NCI-H2107 treated with DMSO at 0.1 percent for 48 hours (cell line): ENCODE data around the gene NLN.
"Not testable (repeated sequence)": the region's sequence is repeated elsewhere in the genome, so short reads cannot be mapped to it uniquely, and the experiment has no call there.

Experiments used
- DNase-seq: peaks from one replicate; lab custom pipeline; 2025; ENCODE audit not compliant: unreplicated experiment; lab: John Stamatoyannopoulos, UW

The NLN gene

DNA sequence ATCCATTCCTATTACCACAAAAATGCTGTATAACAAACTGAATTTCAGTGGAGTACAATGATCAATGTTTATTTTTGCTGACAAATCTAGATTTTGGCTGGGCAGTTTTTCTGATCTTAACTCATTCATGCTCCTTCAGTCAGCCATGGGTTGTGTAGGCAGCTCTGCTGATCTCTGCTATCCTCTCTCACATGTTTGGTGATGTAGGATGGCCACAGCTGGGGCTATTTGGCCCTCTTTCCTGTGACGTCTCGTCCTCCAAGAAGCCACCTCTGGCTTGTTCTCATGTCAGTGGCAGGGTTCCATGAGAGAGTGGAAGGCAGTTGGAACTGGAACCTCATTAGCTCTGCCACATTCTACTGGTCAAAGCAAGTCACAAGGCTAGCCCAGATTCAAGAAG, 8.9 kb downstream of the NLN start:
- DNase-seq = no peak

DNA sequence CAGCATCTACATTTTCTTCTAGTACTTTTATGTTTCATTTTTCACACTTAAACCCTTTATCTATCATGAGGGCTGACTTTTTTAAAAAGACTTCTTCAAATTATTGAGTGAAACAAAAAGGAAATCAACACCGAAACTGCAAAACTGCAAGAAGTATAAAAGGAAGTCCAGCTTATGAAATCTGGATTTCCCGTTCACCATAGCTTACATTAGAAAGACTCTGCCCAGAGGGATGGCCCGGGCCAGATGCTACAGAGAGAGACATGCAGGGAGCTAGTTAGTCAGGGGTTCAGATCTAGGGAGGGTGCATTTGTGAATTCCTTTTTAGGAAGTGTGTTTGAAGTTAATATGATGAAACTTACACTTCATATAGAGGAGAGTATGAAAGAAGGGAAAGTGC, 10.0 kb downstream of the NLN start:
- DNase-seq = not testable (repeated sequence)

DNA sequence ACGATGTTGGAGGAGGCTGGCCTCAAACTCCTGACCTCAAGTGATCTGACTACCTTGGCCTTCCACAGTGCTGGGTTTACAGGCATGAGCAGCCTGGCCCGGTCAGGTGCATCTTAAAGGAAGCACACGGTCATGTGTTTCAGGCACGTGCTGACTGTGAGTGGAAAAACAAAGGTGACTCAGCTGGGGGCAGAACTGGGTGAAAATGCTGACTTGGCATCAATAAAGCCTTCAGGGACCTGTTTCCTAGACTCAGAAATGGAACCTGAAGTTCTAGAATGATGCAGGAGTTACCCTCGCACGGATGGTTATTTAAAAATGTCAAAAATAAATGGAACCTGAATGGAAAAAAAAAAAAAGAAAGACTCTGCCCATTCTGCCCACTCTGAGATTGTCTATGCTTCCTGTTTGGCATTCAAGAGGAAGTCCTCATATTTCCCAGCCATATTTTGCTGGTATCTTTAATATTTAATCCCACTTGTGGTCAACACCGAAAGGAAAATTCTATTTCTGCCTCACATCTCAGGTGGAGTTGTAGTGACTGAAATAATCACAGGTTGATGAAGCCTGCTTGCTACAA, 12.3 kb downstream of the NLN start:
- not testable (repeated sequence) for DNase-seq

DNA sequence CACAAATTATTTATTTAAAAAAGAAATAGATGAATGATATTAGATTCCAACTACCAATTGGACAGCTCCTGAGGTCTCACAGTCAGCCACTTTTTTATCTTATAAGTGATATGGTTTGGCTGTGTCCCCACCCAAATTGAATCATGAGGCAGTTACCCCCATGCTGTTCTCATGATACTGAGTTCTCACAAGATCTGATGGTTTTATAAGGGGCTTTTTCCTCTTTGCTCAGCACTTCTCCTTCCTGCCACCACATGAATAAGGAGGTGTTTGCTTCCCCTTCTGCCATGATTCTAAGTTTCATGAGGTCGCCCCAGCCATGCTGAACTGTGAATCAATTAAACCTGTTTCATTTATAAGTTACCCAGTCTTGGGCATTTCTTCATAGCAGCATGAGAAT, 12.9 kb downstream of the NLN start:
- DNase-seq = no peak

DNA sequence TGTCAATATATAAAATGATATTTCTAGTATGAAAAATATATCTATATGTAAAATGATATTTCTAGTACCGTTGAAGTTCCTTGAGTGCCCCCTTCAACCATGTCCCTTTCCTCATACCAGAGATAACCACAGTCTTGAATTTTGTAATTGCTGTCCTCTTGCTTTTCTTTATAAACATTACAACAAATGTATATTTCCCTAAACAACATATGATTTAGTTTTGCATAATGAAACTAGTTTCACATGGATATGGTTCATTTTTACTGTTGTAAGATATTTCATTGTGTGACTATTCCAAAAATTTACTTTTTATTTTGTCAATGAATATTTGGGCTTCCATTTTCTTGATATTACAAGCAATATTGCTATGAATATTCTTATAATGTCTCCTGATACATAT, 14.0 kb downstream of the NLN start:
- no peak for DNase-seq

DNA sequence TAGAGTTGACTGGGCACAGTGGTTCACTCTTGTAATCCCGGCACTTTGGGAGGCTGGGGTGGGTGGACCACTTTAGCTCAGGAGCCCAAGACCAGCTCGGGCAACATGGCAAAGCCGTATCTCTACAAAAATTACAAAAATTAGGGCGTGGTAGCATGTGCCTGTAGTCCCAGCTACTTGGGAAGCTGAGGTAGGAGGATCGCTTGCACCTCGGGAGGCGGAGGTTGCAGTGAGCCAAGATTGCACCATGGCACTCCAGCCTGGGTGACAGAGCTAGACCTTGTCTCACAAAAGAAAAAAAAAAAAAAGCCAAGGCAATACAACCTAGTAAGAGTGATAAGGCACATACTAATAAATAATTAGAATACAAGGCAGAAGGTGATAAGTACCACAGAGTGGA, 15.8 kb downstream of the NLN start:
- no peak for DNase-seq

DNA sequence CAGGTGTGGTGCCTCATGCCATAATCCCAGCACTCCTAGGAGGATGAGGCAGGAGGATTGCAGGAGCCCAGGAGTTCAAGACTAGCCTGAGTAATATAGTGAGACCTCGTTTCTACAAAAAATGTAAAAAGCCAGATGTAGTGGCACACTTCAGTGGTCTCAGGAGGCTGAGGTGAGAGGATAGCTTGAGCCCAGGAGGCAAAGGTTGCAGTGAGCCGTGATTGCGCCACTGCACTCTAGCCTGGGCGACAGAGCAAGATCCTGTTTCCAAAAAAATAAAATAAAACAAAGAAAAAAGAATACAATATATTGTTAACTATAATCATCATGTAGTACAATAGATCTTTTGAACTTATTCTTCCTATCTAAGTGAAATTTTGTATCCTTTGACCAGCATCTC, 16.3 kb downstream of the NLN start:
- DNase-seq = no peak

DNA sequence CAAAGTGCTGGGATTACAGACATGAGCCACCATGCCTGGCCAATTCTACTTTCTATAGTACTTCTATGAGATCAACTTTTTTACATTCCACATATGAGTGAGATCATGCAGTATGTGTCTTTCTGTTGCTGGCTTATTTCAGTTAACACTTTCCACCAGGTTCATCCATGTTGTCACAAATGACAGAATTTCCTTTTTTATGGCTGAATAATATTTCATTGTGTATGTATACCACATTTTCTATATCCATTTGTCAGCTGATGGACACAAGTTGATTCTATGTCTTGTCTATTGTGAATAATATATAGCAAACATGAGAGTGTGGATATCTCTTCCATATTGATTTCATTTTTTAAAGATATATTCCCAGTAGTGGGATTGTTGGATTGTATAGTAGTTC, 17.2 kb downstream of the NLN start:
- no peak for DNase-seq

DNA sequence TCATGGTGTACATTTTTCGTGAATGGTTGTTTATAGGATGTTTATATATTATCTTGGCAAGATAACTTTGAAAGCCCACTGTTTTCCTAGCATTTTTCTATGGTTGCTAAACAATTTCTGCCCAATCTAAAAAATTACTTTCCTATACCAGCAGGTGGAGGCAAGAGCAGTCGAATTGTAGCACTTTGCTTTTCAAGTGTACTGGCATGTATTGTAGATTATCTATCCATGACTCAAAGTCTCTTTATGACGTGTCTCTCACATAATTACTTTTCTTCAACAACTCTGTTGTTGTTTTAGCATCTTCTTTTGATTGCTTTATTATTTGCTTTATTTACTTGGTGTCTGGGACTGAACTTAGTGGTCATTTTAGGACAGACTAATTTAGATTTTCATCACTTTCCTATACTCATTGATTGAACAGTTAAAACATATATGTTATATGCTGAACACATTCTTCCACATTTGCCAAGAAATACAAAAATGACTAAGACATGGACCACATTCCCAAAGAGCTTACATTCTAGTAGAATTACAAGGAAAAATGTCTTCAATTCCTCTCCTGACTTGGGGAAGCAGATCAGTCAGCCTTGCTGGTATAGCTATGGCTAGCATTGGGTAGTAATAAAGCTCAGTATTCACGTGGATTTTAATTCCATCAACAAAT, 20.7 kb downstream of the NLN start:
- DNase-seq = no peak

DNA sequence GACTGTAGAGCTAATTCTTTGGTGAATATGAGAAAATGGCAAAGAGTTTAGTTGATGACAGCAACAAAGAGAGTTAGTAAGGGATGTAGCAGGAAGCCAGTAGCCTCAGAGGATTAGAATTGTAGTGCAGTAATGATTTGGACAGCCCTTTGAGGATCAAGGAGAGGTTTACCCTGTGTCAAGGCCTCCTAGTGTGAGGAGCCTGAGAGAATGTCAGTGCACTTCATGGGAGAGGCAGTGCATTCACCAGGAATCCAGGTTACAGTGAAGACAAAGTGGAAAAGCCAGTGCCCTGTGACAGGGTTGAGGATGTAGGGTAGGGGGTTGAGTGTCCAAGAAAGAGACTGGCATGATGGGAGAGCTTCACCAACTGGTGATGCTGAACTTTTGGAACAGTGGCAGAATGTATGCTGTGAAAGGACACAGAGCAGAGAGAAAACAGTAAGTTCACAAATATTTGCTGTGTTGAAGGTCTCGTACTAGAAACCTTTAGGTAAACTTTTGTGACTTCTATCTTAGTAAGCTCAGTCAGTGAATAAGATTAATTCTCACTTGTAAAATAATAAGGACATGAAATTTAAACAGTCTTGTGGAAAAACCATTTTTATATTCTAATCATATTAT, 27.3 kb downstream of the NLN start:
- DNase-seq = no peak

DNA sequence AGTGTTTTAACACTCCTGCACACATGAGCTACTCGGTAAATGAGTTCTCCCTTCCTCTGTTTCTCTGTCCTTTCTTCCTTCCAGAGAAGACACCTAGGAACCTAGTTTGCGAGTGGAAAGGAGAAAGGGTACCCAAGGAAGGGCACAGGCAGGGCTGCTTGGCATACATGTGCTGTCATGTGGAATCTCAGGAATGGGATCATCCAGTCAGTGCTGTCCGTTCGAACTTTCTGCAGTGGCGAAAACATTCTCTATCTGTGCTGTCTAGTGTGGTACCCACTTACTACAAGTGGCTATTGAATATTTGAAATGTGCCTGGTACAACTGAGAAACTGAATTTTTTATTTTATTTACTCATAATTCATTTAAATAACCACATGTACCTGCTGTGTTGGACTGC, 28.0 kb downstream of the NLN start:
- no peak for DNase-seq

DNA sequence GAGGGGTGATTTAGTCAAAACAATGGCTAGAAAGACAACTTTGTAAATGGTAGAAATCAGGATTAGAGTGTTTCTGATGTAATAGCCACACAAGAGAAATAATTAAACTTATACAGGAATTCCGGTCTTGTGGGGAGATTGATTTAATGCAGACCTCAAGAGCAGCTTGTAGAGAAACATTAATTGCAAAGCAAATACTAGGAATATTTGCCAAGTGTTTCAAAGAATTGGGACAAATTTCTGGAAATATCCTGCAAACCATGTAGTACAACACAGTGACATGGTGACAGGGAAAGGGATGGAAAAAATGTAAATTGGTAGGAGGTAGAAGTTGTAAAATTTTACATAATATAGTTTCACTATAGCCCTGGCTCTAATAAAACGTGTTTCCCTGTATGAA, 28.9 kb downstream of the NLN start:
- DNase-seq = no peak

DNA sequence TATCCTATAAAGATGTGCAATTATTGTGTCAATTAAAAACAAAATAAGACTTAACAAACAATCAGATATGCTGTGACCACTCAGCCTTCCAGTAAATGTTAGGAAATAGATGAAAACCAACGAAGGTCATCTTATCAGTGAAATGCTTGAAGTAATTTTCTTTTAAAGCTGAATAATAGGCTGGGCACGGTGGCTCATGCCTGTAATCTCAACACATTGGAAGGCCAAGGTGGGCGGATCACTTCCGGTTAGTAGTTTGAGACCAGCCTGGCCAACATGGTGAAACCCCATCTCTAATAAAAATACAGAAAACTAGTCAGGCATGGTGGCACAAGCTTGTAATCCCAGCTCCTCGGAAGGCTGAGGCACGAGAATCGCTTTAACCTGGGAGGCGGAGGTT, 31.2 kb downstream of the NLN start:
- no peak for DNase-seq

DNA sequence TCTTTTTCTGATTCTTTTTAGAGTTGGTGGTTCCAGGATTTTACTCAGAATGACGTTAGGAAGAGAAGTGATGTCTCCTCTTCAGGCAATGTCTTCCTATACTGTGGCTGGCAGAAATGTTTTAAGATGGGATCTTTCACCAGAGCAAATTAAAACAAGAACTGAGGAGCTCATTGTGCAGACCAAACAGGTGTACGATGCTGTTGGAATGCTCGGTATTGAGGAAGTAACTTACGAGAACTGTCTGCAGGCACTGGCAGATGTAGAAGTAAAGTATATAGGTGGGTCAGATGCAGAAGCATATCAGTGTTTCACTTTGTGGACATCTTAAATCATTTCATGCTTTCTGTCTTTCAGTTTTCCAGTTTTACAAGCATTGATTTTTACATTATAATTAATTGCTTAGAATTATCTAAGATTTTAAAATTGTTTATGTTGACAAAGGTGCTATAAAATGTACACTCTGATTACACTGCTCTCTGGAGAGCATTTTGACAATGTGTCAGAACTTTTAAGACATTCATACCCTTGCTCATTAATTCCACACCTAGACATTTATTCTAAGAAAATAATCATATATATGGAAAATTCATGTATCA, 36.6 kb downstream of the NLN start:
- DNase-seq = no peak

DNA sequence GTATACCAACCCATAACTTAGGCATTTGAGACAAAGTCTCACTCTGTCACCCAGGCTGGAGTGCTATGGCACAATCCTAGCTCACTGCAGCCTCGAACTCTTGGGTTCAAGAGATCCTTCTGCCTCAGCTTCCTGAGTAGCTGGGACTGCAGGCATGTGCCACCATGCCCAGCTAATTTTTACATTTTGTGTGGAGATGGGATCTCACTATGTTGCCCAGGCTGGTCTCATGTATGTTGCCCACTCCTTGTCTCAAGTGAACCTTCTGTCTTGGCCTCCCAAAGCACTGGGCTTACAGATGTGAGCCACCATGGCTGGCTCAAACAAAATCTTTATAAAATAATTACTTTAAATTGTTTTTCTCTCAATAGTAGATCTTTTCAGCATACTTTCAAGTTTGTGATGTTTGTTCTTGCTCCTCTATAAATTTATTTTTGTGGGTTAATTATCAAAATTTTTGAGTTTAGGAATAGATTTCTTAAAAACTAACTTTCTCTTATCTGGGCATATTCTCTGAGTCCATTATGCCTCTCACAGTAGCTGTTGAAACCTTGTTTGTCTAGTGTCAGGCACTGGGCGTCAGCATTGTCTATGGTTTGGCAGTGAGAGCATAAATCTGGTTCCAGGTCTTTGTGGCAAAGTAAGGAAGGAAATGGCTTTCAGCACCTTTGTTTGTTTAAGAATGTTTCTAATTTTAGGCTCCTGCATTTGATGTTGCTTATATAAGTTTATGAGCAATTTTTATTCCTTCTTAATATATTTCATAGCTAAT, 38.7 kb downstream of the NLN start:
- DNase-seq = no peak

DNA sequence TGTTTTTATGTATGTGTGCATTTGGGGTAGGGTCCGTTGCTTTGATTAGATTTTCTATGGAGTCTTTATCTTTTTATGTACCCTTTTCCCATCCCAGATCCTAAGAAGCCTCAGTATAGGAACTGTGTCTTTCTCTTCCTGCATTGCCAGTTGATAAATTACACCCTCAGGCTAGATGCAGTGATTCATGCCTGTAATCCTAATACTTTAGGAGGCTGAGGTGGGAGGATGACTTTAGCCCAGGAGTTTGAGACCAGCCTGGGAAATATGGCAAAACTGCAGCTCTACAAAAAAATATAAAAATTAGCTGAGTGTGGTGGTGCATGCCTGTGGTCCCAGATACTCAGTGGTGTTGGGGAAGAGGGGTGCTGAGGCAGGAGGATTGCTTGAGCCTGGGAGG, 40.2 kb downstream of the NLN start:
- no peak for DNase-seq

DNA sequence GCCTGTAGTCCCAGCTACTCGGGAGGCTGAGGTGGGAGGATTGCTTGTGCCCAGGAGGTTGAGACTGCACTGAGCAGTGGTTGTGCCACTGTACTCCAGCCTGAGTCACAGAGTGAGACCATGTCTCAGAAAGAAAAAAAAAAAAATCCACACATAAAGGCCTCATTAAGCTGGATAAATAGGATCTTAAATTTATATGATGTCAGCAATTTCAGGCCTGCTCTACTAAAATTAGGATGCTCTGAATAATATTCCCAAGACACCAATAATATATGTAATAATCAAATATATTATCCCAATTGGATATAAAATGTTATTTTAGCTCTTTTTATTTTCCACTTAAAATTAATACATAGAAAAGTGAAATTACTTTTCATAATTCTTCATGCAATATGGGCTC, 43.6 kb downstream of the NLN start:
- no peak for DNase-seq

DNA sequence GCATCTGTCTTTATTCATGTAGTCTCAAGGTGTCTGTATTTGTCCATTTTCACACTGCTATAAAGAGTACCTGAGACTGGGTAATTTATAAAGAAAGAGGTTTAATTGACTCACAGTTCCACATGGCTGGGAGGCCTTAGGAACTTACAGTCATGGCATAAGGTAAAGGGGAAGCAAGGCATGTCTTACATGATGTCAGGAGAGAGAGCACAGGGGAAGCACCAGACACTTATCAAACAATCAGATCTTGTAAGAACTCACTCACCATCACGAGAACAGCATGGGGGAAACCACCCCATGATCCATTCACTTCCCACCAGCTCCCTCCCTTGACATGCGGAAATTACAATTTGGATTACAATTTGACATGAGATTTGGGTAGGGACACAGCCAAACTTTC, 44.2 kb downstream of the NLN start:
- no peak for DNase-seq

DNA sequence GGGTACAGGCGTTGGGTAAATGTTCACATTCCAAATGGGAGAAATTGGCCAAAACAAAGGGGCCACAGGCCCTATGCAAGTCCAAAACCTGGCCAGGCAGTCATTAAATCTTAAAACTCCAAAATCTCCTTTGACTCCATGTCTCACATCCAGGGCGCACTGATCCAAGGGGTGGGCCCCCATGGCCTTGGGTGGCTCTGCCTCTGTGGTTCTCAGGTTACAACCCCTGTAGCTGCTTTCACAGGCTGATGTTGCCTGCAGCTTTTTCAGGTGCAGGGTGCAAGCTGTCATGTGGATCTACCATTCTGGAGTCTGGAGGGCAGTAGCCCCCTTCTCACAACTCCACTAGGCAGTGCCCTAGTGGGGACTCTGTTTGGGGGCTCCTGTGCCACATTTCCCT, 44.8 kb downstream of the NLN start:
- DNase-seq = no peak

DNA sequence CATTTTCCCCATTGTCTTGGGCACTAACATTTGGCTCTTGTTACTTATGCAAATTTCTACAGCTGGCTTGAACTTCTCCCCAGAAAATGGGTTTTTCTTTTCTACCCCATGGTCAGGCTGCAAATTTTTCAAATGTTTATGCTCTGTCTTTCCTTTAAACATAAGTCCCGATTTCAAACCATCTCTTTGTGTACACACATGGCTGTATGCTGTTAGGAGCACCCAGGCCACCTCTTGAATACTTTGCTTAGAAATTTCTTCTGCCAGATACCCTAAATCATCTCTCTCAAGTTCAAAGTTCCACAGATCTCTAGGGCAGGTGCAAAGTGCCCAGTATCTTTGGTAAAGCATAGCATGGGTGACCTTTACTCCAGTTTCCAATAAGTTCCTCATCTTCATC, 45.6 kb downstream of the NLN start:
- no peak for DNase-seq

DNA sequence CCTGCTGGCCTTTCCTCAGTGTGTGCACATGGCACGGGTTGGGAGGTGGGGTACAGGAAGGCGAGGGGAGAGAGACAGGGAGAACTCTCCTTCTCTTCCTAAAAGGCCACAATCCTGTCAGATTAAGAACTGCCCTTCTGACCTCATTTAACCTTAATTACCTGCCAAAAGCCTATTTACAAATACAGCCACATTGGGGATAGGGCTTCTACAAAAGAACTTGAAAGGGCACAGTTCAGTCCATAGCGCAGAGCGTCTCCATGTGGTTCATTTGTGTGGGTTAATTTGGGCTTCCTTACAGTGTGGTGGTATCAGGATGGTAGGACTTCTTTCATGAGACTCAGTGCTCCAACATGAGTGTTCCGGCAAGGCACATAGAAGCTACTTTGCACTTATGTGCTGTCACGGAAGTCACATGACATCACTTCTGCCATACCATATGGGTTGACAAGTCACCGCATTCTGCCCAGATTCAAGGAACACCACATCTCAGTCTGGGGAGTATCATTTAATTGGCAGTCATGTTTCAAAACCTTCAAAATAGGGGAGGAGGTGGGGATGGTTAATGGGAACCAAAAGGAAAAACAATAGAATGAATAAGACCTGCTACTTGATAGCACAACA, 46.8 kb downstream of the NLN start:
- DNase-seq = no peak
